Activated T-helper 1 cell treated with Interleukin-2 at 50 U/mL for 16 hours (primary cell): Measurements from ENCODE around the gene CIT.
"Not testable (repeated sequence)": the region's sequence is repeated elsewhere in the genome, so short reads cannot be mapped to it uniquely, and the experiment has no call there.

Experiments used
- DNase-seq: peaks from one replicate; pipeline ENCODE4 v3.0.0-alpha.2; 2020; ENCODE audit warnings: low read depth

The CIT gene, protein sequence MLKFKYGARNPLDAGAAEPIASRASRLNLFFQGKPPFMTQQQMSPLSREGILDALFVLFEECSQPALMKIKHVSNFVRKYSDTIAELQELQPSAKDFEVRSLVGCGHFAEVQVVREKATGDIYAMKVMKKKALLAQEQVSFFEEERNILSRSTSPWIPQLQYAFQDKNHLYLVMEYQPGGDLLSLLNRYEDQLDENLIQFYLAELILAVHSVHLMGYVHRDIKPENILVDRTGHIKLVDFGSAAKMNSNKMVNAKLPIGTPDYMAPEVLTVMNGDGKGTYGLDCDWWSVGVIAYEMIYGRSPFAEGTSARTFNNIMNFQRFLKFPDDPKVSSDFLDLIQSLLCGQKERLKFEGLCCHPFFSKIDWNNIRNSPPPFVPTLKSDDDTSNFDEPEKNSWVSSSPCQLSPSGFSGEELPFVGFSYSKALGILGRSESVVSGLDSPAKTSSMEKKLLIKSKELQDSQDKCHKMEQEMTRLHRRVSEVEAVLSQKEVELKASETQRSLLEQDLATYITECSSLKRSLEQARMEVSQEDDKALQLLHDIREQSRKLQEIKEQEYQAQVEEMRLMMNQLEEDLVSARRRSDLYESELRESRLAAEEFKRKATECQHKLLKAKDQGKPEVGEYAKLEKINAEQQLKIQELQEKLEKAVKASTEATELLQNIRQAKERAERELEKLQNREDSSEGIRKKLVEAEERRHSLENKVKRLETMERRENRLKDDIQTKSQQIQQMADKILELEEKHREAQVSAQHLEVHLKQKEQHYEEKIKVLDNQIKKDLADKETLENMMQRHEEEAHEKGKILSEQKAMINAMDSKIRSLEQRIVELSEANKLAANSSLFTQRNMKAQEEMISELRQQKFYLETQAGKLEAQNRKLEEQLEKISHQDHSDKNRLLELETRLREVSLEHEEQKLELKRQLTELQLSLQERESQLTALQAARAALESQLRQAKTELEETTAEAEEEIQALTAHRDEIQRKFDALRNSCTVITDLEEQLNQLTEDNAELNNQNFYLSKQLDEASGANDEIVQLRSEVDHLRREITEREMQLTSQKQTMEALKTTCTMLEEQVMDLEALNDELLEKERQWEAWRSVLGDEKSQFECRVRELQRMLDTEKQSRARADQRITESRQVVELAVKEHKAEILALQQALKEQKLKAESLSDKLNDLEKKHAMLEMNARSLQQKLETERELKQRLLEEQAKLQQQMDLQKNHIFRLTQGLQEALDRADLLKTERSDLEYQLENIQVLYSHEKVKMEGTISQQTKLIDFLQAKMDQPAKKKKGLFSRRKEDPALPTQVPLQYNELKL (N-terminal part only)

DNA sequence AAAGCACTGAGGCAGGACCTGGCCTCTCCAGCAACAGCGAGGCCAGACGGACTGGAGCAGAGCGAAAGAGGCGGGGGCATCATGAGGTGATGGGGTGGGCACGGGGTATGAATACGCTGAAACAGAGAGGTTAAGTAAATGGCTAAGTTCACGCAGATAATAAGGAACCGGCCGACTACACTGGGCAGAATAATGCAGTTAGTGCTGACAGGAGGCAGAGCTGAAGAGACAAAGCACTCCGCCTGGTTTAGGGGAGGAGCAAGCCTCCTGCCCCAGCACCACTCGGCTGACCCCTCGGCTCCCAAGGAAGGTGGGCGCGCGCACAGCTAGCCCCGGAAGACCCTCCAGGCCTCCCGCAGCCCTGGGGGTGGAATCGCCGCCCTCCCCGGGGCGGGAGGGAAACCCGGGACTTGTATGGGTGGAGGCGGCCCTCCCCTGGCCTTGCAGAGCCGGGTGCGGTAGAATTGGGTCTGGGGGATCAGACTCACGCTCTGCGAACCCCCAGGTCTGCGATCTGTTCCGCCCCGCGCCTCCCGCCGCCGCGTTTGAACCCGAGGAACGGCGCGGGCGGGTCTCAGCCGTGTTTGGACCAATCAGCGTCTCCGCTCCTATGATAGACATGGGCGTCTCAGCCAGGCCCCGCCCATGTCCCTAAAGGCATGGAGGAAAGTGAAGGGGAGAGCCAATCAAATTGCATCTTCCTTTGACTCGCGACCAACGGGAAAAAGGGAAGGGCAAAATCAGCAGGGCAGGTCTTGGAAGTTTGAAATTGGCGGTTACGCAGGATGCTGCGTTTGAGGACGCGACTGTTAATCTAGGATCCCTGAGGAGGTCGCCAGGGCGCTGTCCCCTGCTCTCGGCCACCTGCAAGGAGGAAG lies at the start of gene CIT:
Gene CIT (minus strand): TSS at position 560 of the 878 bp plus-strand sequence. CDS start 1,152 bp downstream, outside the sequence.
- peak; percentile 72 for DNase-seq

DNA sequence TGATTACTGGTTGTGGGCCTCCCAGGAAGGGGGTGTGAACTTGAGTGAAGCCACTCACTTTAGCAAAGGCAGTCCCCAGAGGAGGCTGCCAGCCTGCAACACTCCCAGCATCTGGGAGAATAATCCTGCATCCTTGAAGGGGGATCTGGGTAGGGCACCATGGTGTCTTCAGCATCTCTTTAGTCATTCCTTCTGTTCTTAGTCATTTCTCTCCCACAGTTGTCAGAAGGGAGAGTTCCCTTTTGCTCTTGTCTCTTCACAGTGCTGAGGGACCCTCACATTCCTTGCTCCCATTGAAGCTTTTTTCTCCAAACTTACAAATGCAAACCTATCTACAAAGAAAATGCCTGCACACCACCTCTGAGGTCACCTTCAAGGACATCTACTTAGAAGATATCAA lies 48.1 kb upstream of the CIT start:
- no peak for DNase-seq

DNA sequence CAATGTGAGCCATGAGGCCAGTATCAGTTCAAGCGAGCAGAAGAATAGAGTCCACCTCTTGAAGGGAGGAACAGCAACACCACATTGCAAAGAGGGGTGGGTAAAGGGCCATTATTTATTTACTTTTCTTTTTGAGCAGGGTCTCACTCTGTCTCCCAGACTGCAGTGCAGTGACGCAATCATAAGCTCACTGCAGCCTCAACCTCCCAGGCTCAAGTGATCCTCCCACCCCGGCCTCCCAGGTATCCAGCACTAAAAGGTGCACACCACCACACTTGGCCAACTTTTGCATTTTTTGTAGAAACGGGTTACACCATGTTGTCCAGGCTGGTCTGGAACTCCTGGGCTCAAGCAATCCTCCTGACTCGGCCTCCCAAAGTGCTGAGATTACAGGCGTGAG lies 42.9 kb upstream of the CIT start:
- no peak for DNase-seq

DNA sequence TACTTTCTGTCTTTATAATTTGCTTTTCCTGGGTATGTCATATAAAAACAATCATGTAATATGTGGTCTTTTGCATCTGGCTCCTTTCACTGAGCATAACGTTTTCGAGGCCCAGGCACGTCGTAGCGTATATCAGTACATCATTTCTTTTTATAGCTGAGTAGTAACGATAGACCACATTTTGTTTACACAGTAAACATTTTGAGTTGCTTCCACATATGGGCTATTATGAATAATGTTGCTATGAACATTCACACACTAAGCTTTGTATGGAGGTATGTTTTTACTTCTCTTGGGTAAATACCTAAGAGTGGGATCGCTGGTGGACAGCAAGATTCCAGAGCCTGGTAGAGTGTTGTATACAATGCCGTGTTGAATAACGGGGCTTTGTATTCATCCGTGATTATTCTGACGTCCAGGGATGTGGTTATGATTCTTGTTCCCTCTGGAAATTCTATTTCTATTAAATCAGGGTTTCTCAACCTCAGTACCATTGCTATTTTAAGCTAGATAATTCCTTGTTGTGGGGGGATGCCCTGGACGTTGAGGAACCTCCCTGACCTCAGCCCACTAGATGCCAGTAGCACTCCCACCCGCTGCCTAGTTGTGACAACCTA lies 38.9 kb upstream of the CIT start:
- DNase-seq = no peak

- no peak for DNase-seq
Measured at GRCh38 chr12:119914666-119915065, 37.5 kb upstream of the CIT start.

DNA sequence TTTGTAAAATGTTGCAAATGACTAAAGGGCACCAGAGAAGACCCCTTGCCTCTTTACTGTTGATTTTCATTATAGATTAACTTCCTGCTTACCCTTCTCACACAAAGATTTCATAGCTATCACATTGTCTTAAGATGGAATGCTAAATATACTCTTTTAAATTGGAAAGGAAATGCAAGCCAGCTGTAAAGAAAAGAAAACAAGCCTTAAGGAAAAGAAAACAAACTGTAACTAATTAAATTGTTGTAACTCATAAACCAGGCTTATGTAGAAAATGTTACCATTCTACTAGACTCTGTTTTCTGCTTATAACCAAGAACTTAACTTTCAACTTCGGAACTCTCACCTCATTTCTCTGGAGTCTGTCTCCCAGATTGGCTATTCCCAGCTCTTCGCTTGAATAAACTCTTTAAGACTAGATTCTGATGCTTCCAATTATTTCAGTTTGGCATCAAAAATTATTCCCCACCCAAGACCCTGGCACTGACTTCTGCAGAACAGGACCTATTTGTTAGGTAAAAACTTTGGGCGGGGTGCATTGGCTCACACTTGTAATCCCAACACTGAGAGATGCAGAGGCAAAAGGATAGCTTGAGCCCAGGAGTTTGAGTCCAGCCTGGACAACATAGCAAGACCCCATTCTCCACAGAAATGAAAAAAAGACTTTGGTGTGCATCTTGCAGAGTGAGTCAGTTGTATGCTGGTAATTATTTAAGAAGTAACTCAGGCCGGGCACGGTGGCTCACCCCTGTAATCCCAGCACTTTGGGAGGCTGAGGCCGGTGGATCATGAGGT lies 36.6 kb upstream of the CIT start:
- DNase-seq = no peak

DNA sequence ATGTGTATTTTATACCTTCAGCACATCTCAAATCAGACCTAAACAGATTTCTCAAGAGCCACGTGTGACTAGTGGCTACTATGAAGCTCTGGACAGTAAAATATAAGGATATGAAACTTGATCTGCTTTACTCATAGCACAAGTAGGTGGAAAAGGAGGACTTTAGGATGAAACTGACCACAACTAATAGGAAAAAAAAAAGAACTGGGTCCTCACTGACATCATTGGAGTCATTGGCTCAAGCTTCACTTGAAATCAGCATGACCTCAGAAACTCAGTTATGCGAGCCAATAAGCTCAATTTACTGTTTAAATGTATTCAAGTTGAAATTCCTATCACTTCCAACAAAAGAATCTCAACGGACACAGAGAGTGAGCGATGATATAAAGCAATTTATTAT lies 34.1 kb upstream of the CIT start:
- DNase-seq = no peak

DNA sequence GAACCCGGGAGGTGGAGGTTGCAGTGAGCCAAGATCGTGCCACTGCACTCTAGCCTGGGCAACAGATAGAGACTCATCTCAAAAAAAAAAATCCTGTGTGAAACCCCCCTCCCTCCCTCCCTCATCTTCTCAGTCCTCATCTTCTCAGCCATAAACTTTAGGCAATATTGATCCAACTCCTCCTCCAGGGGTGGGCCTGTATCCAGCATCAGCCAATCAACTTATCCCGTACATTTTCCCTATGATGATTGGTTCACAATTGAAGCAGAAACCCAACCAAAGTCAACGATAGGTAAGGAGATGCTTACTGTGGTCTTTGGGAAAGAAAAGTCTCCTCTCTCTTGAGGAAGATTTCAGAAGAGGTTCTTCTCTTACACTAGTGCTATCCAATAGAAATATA lies 33.5 kb upstream of the CIT start:
- DNase-seq = no peak

GRCh38 chr12:119902084-119902509 lies 25.0 kb upstream of the CIT start:
- peak; percentile 33 for DNase-seq

DNA sequence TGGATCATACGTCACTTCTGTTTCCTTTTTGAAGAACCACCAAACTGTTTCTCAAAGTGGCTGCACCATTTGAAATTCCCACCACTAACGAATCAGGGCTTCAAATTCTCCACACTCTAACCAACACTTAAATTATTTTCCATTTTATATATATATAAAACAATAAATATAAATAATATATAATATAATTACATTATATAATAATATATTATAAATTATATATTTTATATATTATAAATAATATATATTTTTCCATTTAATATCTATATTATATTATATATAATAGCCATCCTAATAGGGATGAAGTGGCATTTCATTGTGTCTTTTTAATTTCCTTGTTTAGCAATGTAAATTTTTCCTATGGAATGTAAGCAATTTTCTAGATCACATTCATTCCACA lies 24.6 kb upstream of the CIT start:
- DNase-seq = no peak

GRCh38 chr12:119894916-119895315 lies 17.8 kb upstream of the CIT start:
- no peak for DNase-seq

GRCh38 chr12:119892611-119893010 lies 15.5 kb upstream of the CIT start:
- DNase-seq = not testable (repeated sequence)

- DNase-seq = no peak
Measured at GRCh38 chr12:119885549-119885948, 8.4 kb upstream of the CIT start.

DNA sequence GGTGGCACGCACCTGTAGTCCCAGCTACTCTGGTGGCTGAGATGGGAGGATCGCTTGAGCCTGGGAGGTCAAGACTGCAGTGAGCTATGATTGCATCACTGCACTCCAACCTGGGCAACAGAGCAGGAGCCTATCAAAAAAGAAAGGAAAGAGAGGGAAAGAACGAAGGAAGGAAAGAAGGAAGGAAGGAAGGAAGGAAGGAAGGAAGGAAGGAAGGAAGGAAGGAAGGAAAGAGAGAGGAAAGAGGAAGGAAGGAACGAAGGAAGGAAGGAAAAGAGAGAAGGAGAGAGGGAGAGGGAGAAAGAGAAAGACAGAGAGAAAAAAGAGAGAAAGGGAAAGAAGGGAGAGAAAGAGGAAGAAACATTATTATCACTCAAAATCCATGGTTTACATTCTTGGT lies 6.7 kb upstream of the CIT start:
- DNase-seq = not testable (repeated sequence)

GRCh38 chr12:119883237-119883636 lies 6.1 kb upstream of the CIT start:
- DNase-seq = no peak

DNA sequence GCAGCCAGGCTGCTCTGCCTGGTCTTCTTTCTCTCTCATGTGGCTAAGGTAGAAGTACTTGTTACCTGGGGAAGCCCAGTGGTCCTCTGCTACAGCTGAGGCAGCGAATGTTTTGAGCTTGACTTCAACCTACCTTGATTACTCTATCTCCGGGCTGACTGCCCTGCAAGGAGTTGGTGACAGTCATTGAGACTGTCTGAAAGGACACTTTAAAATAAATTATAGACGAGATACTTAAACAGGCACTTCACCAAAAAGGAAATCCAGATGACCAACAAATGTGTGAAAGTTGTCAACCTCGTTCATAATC lies 474 bp upstream of the CIT start:
- no peak for DNase-seq

DNA sequence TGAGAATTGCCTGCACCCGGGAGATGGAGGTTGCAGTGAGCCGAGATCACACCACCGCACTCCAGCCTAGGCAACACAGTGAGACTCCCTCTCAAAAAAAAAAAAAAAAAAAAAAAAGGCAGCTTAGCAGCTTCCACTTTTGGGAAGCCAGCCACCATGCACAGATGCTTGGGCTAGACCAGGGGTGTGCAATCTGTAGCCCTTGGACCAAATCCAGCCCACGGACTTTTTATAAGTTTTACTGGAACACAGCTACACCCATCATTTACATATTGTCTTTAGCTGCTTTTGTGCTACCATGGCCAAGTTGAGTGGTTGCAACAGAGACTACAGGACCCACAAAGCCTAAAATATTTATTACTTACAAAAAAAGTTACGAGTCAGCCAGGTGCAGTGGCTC lies 6.7 kb downstream of the CIT start:
- DNase-seq = no peak

GRCh38 chr12:119869720-119870119 lies 7.4 kb downstream of the CIT start:
- no peak for DNase-seq

DNA sequence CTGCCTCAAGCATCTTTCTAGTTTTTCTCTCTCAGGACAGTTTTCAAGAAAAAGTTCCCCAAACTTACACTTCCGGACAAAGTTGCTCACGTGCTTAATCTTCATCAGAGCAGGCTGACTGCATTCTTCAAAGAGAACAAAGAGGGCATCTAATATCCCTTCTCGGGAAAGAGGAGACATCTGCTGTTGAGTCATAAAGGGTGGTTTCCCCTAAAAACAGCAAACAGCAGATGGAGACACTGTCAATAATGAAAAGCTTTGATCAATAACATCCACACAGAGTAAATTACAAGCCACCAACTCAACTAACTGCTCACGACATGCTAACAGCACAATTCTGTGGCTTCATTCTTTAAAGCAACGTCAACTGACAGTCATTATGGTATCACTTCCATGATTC lies 8.1 kb downstream of the CIT start:
- no peak for DNase-seq

DNA sequence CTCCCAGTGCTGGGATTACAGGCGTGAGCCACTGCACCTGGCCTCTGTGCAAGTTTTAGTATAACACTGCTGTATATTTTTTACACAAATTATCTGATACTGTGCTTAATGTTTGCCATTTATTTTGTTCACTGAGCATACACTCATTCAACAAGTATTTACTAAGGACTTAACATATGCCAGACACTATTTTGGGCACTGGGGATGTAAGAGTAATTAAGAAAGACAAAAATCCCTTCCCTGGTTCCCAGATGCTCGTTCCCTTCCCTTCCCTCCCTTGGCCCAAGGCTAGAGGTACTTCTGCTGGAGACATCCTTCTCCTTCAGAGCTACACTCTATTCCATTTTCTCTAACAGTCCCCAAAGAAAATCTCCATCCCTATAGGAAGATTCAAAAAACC lies 12.5 kb downstream of the CIT start:
- DNase-seq = no peak
